Endodermal cell (in vitro differentiated cells): ENCODE results near the gene PPP2R2C. TPM values are rescaled to one million over a fixed set of nuclear protein-coding genes. Genes with fewer than 3 reads are reported as not detected.

ENCODE experiments used
- DNase-seq: peaks from one replicate; pipeline ENCODE4 v3.0.0-alpha.2; 2017
- H3K27ac ChIP-seq: 2 replicates; pipeline ENCODE4 v1.5.1; 2013; ENCODE audit warnings: mild to moderate bottlenecking, low read depth, low read length, moderate library complexity
- H3K27me3 ChIP-seq: 2 replicates; pipeline ENCODE4 v1.6.1; 2013; ENCODE audit warnings: mild to moderate bottlenecking, low read length, moderate library complexity; ENCODE audit not compliant: insufficient read depth, control insufficient read depth, poor library complexity, severe bottlenecking
- H3K36me3 ChIP-seq: 2 replicates; pipeline ENCODE4 v1.7.0; 2013; ENCODE audit warnings: mild to moderate bottlenecking, low read length, moderate library complexity; ENCODE audit not compliant: control insufficient read depth, insufficient read depth
- H3K4me1 ChIP-seq: one replicate; pipeline ENCODE4 v1.7.0; 2013; ENCODE audit warnings: low read length; ENCODE audit not compliant: control insufficient read depth, insufficient read depth
- H3K4me3 ChIP-seq: 2 replicates; pipeline ENCODE4 v1.5.1; 2013; ENCODE audit warnings: mild to moderate bottlenecking, low read length, moderate library complexity
- H3K9ac ChIP-seq: 2 replicates; pipeline ENCODE4 v1.6.1; 2013; ENCODE audit warnings: mild to moderate bottlenecking, low read length, moderate library complexity; ENCODE audit not compliant: poor library complexity, severe bottlenecking; ENCODE audit errors: extremely low read depth
- H3K9me3 ChIP-seq: 2 replicates; pipeline ENCODE4 v1.6.1; 2013; ENCODE audit warnings: mild to moderate bottlenecking, low read length, moderate library complexity; ENCODE audit not compliant: control insufficient read depth
- H3K27ac Mint-ChIP-seq: 2 replicates; pipeline ENCODE4 v1.8.0; 2020; ENCODE audit warnings: mixed read lengths
- H3K27me3 Mint-ChIP-seq: 2 replicates; pipeline ENCODE4 v1.8.0; 2021; ENCODE audit warnings: mild to moderate bottlenecking, mixed read lengths; ENCODE audit not compliant: insufficient read depth
- H3K36me3 Mint-ChIP-seq: 2 replicates; pipeline ENCODE4 v1.8.0; 2020; ENCODE audit warnings: low read depth, mixed read lengths
- H3K4me1 Mint-ChIP-seq: 2 replicates; pipeline ENCODE4 v1.8.0; 2020; ENCODE audit warnings: mixed read lengths
- H3K4me3 Mint-ChIP-seq: 2 replicates; pipeline ENCODE4 v1.8.0; 2020; ENCODE audit warnings: mild to moderate bottlenecking, moderate library complexity, mixed read lengths
- H3K9me3 Mint-ChIP-seq: 2 replicates; pipeline ENCODE4 v1.8.0; 2020; ENCODE audit warnings: mild to moderate bottlenecking, mixed read lengths
- WGBS, 2 experiments: methylation state at CpG; one replicate each; pipeline versions ENCODE4 v1.1.5 to v1.1.7; 2013; ENCODE audit warnings: missing lambda C conversion rate in 2 of 2, mixed read lengths in 1 of 2; ENCODE audit not compliant: insufficient coverage in 1 of 2, insufficient read length in 1 of 2; 5-methylcytosine and 5-hydroxymethylcytosine counted together
- total RNA-seq, 2 donors: library from RNA; stranded (reverse); fragmentation: NEBNext Ultra II Directional in 1 of 2; extraction: Animal tissue kit (Norgen Biotek cat#: 25700) in 1 of 2; gene quantifications; 2 replicates in 1 of 2; 3 replicates in 1 of 2; pipeline ENCODE4 v1.2.1, GENCODE V29; 2021
- TF ChIP-seq, protein P1 (sequence below): fragments of 200-600 bp; sonication (generic); conservative IDR thresholded peaks from 2 replicates; pipeline ENCODE4 v1.5.0; 2021; ENCODE audit warnings: antibody characterized with exemption, mild to moderate bottlenecking

The PPP2R2C gene
- total RNA-seq, 2 donors from 2014 or later = 4.4 to 19.2 TPM

DNA sequence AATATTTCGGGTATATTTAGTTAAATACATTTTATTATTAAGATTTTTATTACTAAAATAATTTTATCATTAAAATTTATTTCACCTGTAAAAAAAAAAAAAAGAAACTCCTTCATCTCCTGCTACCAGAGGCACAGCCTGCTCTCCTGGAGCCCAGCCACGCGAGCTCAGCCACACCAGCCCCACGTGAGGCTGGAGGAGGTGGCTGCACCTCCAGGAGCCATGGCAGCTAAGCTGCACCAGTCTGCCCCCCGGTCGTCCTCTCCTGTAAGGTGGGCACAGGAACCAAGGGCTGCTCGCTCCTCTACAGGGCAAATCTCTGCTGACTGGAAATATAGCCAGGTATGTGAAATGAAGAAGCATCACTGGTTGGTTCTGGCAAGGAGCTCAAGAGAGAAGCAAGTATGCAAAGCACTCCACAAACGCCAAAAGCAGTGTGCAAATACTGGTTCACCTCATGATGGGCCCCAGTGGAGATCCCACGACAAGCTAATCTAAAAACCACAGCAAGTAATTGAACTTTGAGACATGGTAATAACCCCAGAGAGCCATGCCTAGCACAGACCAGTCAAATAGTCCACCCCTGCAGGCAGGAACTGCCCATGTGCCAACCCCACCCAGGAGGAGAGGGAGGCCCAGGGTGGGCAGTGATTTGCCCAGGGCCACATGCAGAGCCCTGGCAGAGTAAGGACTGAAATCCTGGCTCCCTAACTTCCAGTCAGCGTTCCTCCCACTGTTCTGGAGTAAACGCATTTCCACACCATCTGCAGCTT lies 112.7 kb downstream of the PPP2R2C start:
- Mint-ChIP-seq H3K4me1 (peaks cover 5% of the 10 kb centered on the region), H3K27ac (no peak overlapping the region), H3K36me3 (no peaks in the 10 kb centered on the region), H3K27me3 (peaks cover 13% of the 10 kb centered on the region), H3K9me3 (no peaks in the 10 kb centered on the region), H3K4me3 (no peak overlapping the region)
- H3K27ac ChIP-seq = no peak overlapping the region
- DNase-seq = no peak
- peaks cover 8% of the 10 kb centered on the region for H3K27me3 ChIP-seq
- H3K4me1 ChIP-seq = no peaks in the 10 kb centered on the region
- TF ChIP-seq, protein P1, sequence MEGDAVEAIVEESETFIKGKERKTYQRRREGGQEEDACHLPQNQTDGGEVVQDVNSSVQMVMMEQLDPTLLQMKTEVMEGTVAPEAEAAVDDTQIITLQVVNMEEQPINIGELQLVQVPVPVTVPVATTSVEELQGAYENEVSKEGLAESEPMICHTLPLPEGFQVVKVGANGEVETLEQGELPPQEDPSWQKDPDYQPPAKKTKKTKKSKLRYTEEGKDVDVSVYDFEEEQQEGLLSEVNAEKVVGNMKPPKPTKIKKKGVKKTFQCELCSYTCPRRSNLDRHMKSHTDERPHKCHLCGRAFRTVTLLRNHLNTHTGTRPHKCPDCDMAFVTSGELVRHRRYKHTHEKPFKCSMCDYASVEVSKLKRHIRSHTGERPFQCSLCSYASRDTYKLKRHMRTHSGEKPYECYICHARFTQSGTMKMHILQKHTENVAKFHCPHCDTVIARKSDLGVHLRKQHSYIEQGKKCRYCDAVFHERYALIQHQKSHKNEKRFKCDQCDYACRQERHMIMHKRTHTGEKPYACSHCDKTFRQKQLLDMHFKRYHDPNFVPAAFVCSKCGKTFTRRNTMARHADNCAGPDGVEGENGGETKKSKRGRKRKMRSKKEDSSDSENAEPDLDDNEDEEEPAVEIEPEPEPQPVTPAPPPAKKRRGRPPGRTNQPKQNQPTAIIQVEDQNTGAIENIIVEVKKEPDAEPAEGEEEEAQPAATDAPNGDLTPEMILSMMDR = no peak
- 84 to 87% methylated on average over 3 to 10 of the region's 11 CpGs for WGBS, 2 experiments
- H3K9ac ChIP-seq = no peak overlapping the region
- H3K9me3 ChIP-seq = no peaks in the 10 kb centered on the region
- H3K4me3 ChIP-seq = no peak overlapping the region
- no peaks in the 10 kb centered on the region for H3K36me3 ChIP-seq

DNA sequence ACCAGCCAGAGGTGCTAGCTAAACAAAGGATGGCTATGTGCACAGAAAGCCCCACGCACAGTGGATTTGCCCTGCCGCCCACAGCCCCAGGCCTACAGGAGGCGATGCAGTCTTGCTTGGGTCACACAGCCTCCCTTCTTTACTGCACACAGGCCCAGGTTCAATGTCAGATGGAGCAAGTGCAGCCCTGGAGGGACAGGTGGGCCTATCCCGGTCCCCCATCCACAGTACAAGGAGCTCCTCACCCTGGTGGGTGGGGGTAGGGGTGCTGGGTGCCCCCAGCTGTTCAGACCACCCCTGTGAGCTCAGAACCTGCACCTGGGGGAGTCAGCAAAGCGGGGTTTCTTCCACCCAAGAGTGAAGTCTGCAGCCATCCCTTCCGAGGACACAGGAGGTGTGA lies 114.9 kb downstream of the PPP2R2C start:
- TF ChIP-seq, protein P1 = no peak
- Mint-ChIP-seq H3K9me3 (no peaks in the 10 kb centered on the region), H3K4me3 (no peak overlapping the region), H3K4me1 (peaks cover 12% of the 10 kb centered on the region), H3K27me3 (peaks cover 7% of the 10 kb centered on the region), H3K27ac (no peak overlapping the region), H3K36me3 (no peaks in the 10 kb centered on the region)
- DNase-seq = no peak
- Histone ChIP-seq H3K4me3 (no peak overlapping the region), H3K27ac (no peak overlapping the region), H3K36me3 (no peaks in the 10 kb centered on the region), H3K9ac (no peak overlapping the region), H3K4me1 (no peaks in the 10 kb centered on the region), H3K9me3 (no peaks in the 10 kb centered on the region), H3K27me3 (peaks cover 8% of the 10 kb centered on the region)
- WGBS, 2 experiments = 93 to 100% methylated on average over 3 to 6 of the region's 6 CpGs

DNA sequence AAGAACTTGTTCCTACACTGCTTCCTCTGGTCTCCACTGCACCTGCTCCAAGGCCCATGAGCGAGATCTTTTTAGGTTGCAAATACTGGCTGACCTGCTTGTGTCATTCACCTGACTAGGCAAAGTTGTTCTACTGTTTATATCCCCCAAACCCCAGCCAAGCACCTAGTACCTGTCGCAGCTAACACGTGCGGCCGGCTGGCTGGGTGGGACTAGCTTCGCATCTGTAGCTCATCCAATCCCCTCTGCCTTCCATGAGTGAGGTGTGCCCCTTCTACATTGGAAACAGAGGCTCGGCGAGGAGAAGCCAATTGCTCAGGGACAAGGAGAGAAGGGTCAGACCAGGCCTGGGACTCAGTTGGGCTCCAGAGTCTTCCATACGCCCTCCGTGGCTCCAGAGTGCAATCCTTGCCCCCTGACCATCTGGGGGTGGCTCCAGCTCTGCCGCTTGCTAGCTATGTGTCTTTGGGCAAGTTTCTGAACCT lies 116.3 kb downstream of the PPP2R2C start:
- Mint-ChIP-seq H3K4me1 (peaks cover 12% of the 10 kb centered on the region), H3K27ac (no peak overlapping the region)
- WGBS, 2 experiments = 88 to 98% methylated on average over 5 to 11 of the region's 11 CpGs

More for the DNA sequence above, 116.3 kb downstream of the PPP2R2C start:
- Histone ChIP-seq H3K27ac (no peak overlapping the region), H3K4me3 (no peak overlapping the region), H3K27me3 (peaks cover 6% of the 10 kb centered on the region), H3K36me3 (no peaks in the 10 kb centered on the region), H3K9ac (no peak overlapping the region), H3K9me3 (no peaks in the 10 kb centered on the region), H3K4me1 (no peaks in the 10 kb centered on the region)
- no peak overlapping the region for H3K4me3 Mint-ChIP-seq
- H3K27me3 Mint-ChIP-seq = peaks cover 5% of the 10 kb centered on the region
- H3K36me3 Mint-ChIP-seq = no peaks in the 10 kb centered on the region
- DNase-seq = no peak
- TF ChIP-seq, protein P1 = no peak
- H3K9me3 Mint-ChIP-seq = no peaks in the 10 kb centered on the region
